HEK293 (cell line): ENCODE results near the gene ALPK3.

Experiments used
- CTCF ChIA-PET: fragments of 350-600 bp; formaldehyde crosslinking; extraction: SDS; loops from one replicate; lab custom pipeline; 2021; ENCODE audit warnings: antibody characterized with exemption; lab: Yijun Ruan, JAX
- POLR2A ChIA-PET: fragments of 300-600 bp; formaldehyde crosslinking; extraction: SDS; loops from one replicate; lab custom pipeline; 2020; ENCODE audit warnings: antibody characterized with exemption, inconsistent platforms; lab: Yijun Ruan, JAX
- H3K27ac ChIP-seq: fragments of 200-500 bp; sonication (Bioruptor generic); 2 replicates; pipeline ENCODE4 v1.5.1; 2014; ENCODE audit warnings: low read depth, low read length, control low read depth, inconsistent platforms; ENCODE audit errors: extremely low read depth
- H3K36me3 ChIP-seq, 2 experiments: fragments of 200-500 bp in 1 of 2; sonication (Bioruptor generic) in 1 of 2; 1 replicate in 1 of 2; 2 replicates in 1 of 2; pipeline ENCODE4 v1.5.1; 2014 to 2017; ENCODE audit warnings: inconsistent platforms in 2 of 2, low read length in 2 of 2; ENCODE audit not compliant: control insufficient read depth in 2 of 2, insufficient read depth in 1 of 2
- H3K4me1 ChIP-seq: fragments of 200-500 bp; sonication (Bioruptor generic); 2 replicates; pipeline ENCODE4 v1.5.1; 2014; ENCODE audit warnings: mild to moderate bottlenecking, low read length, inconsistent platforms; ENCODE audit not compliant: control insufficient read depth, insufficient read depth
- H3K4me3 ChIP-seq: 2 replicates; pipeline ENCODE4 v1.5.1; 2011; ENCODE audit warnings: low read depth, mild to moderate bottlenecking, control low read depth, low read length, moderate library complexity
- H3K9me3 ChIP-seq: fragments of 200-500 bp; sonication (Bioruptor generic); 2 replicates; pipeline ENCODE4 v1.5.1; 2014; ENCODE audit warnings: low read depth, low read length, inconsistent platforms; ENCODE audit not compliant: control insufficient read depth, insufficient read depth
- BCL6B ChIP-seq: fragments of 450-650 bp; formaldehyde crosslinking; IDR thresholded peaks from 2 replicates; pipeline ENCODE4 v1.5.1; 2017; ENCODE audit warnings: missing biosample characterization, missing genetic modification characterization
- GLI2 ChIP-seq: fragments of 450-650 bp; formaldehyde crosslinking; IDR thresholded peaks from 2 replicates; pipeline ENCODE4; 2017; ENCODE audit warnings: missing biosample characterization, missing genetic modification characterization, low read depth, borderline replicate concordance
- HOXA7 ChIP-seq: sonication (generic); formaldehyde crosslinking; IDR thresholded peaks from 2 replicates; pipeline ENCODE4 v1.8.1; 2022; ENCODE audit warnings: missing genetic modification reagents, borderline replicate concordance
- REST ChIP-seq: fragments of 450-650 bp; formaldehyde crosslinking; IDR thresholded peaks from 2 replicates; pipeline ENCODE4 v1.5.1; 2016; ENCODE audit warnings: missing biosample characterization, missing genetic modification characterization
- SP2 ChIP-seq: fragments of 450-650 bp; formaldehyde crosslinking; IDR thresholded peaks from 2 replicates; pipeline ENCODE4 v1.5.1; 2016; ENCODE audit warnings: missing biosample characterization, missing genetic modification characterization
- ZFP3 ChIP-seq: fragments of 450-650 bp; formaldehyde crosslinking; IDR thresholded peaks from 2 replicates; pipeline ENCODE4 v1.5.1; 2016; ENCODE audit warnings: low read depth, missing biosample characterization, missing genetic modification characterization
- ZFP69B ChIP-seq: fragments of 450-650 bp; formaldehyde crosslinking; IDR thresholded peaks from 2 replicates; pipeline ENCODE4 v1.5.1; 2016; ENCODE audit warnings: missing biosample characterization, missing genetic modification characterization
- ZNF16 ChIP-seq: fragments of 450-650 bp; formaldehyde crosslinking; IDR thresholded peaks from 2 replicates; pipeline ENCODE4 v1.5.1; 2016; ENCODE audit warnings: low read depth, missing biosample characterization, missing genetic modification characterization
- ZNF211 ChIP-seq: fragments of 450-650 bp; formaldehyde crosslinking; IDR thresholded peaks from 2 replicates; pipeline ENCODE4 v1.5.1; 2016; ENCODE audit warnings: low read depth, missing biosample characterization, missing genetic modification characterization
- ZNF501 ChIP-seq: fragments of 450-650 bp; formaldehyde crosslinking; IDR thresholded peaks from 2 replicates; pipeline ENCODE4 v1.5.1; 2016; ENCODE audit warnings: missing biosample characterization, missing genetic modification characterization
- ZNF513 ChIP-seq: fragments of 450-650 bp; IDR thresholded peaks from 2 replicates; pipeline ENCODE4 v1.5.1; 2018; ENCODE audit warnings: missing biosample characterization, missing genetic modification characterization
- ZNF514 ChIP-seq: fragments of 450-650 bp; formaldehyde crosslinking; IDR thresholded peaks from 2 replicates; pipeline ENCODE4 v1.5.1; 2016; ENCODE audit warnings: missing biosample characterization, missing genetic modification characterization
- ZNF843 ChIP-seq: fragments of 450-650 bp; formaldehyde crosslinking; IDR thresholded peaks from 2 replicates; pipeline ENCODE4 v1.5.1; 2016; ENCODE audit warnings: missing biosample characterization, missing genetic modification characterization
- TF ChIP-seq, protein P1 (sequence below): fragments of 450-650 bp; formaldehyde crosslinking; IDR thresholded peaks from 2 replicates; pipeline ENCODE4 v1.5.1; 2016; ENCODE audit warnings: missing biosample characterization, missing genetic modification characterization
- TF ChIP-seq, protein P2 (sequence below): fragments of 450-650 bp; formaldehyde crosslinking; IDR thresholded peaks from 2 replicates; pipeline ENCODE4 v1.5.1; 2016; ENCODE audit warnings: missing biosample characterization, missing genetic modification characterization, borderline replicate concordance

ALPK3 gene

GRCh38 chr15:84858231-84858630 lies 41.1 kb downstream of the ALPK3 start:
- ChIA-PET POLR2A (no interaction called here), CTCF (no interaction called here)
- TF ChIP-seq ZNF843 (tag by site-specific recombination) (no peak), SP2 (tag by site-specific recombination) (no peak), ZNF514 (tag by site-specific recombination) (no peak), ZFP3 (tag by site-specific recombination) (no peak), ZNF501 (no peak), ZNF211 (no peak), GLI2 (no peak), ZNF16 (no peak), REST (tag by site-specific recombination) (no peak)
- TF ChIP-seq, protein P1, sequence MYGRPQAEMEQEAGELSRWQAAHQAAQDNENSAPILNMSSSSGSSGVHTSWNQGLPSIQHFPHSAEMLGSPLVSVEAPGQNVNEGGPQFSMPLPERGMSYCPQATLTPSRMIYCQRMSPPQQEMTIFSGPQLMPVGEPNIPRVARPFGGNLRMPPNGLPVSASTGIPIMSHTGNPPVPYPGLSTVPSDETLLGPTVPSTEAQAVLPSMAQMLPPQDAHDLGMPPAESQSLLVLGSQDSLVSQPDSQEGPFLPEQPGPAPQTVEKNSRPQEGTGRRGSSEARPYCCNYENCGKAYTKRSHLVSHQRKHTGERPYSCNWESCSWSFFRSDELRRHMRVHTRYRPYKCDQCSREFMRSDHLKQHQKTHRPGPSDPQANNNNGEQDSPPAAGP (tag by site-specific recombination), result no peak
- Histone ChIP-seq H3K4me1 (no peaks in the 10 kb centered on the region), H3K27ac (no peak overlapping the region), H3K4me3 (no peak overlapping the region), H3K9me3 (no peaks in the 10 kb centered on the region), H3K36me3 (no peaks in the 10 kb centered on the region)

- H3K36me3 ChIP-seq, result no peaks in the 10 kb centered on the region
- TF ChIP-seq ZNF514 (tag by site-specific recombination) (no peak), ZNF513 (tag by site-specific recombination) (no peak), ZFP69B (tag by site-specific recombination) (no peak), BCL6B (tag by site-specific recombination) (no peak), HOXA7 (no peak)
- TF ChIP-seq, protein P2, sequence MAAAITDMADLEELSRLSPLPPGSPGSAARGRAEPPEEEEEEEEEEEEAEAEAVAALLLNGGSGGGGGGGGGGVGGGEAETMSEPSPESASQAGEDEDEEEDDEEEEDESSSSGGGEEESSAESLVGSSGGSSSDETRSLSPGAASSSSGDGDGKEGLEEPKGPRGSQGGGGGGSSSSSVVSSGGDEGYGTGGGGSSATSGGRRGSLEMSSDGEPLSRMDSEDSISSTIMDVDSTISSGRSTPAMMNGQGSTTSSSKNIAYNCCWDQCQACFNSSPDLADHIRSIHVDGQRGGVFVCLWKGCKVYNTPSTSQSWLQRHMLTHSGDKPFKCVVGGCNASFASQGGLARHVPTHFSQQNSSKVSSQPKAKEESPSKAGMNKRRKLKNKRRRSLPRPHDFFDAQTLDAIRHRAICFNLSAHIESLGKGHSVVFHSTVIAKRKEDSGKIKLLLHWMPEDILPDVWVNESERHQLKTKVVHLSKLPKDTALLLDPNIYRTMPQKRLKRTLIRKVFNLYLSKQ (tag by site-specific recombination), result no peak
- TF ChIP-seq, all 188 proteins: peak for 0
- Histone ChIP-seq H3K9me3 (no peaks in the 10 kb centered on the region), H3K4me1 (no peaks in the 10 kb centered on the region), H3K27ac (no peak overlapping the region), H3K4me3 (no peak overlapping the region)
- CTCF ChIA-PET, result interaction anchor here (0.6 kb wide), 1 partner anchor 13 kb away, joined by 3 read pairs; no protein-coding TSS in a partner anchor
- POLR2A ChIA-PET, result no interaction called here
Observed at GRCh38 chr15:84859144-84859543, 42.0 kb downstream of the ALPK3 start.
